Stimulated activated CD8-positive, alpha-beta memory T cell treated with anti-CD3 and anti-CD28 coated beads, Interleukin-7, amount 100 ng/mL, for 1 hour (primary cell): ENCODE results near the gene APBB2.

Experiments
- DNase-seq, 2 donors: peaks; one replicate each; pipeline ENCODE4 v3.0.0-alpha.2; 2020; ENCODE audit warnings: low read depth in 2 of 2

APBB2 gene

DNA sequence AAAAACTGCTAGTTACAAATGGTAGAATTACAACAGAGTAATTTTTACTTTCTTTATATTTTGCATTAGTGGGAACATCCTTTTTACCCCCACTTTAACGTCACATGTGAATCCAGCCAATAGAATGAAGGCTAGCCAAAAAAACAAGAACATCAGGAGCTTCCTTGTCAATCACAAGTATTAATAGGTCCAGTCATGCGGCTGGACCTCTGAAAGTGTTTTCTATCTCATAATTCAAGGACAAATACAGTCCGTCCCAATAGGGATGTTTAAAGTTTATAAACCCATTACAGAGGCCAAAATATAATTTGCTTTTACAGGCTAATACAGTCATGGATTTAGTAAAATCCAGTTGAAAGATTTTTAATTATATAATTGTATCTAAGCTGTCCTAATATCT, 110.7 kb downstream of the APBB2 start:
- no peak for DNase-seq

DNA sequence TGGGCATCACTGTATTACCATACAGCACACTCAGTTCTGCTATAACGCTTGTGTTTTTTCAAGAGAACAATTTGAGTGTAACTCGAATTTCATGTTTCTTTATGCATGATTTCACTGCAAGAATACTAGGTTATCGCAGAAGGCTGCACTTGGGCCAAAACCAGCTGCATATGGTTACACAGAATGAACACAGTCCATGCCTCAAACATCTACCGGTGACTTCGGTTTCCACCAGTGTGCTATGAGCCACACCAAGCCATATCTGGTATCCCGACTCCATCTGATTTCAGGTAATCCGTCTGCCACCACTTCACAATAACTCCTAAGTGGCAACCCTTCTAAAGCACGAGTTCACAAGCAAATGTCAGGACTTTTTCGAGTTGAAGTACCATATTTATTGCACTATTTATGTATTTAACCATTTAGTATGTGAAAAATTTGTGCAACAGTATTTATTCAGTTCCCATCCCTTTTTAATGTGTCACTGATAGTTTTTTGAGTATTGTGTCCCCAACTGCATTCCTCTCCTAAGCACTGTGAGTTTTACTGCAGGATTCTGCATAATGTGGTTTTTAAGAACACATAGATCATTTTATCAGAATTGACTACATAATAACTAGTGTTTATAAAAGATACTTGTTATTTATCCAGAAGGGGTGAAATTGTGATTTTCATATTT, 111.8 kb downstream of the APBB2 start:
- no peak for DNase-seq

- DNase-seq = no peak
These were observed 116.0 kb downstream of the APBB2 start for GRCh38 chr4:41098093-41099048.

DNA sequence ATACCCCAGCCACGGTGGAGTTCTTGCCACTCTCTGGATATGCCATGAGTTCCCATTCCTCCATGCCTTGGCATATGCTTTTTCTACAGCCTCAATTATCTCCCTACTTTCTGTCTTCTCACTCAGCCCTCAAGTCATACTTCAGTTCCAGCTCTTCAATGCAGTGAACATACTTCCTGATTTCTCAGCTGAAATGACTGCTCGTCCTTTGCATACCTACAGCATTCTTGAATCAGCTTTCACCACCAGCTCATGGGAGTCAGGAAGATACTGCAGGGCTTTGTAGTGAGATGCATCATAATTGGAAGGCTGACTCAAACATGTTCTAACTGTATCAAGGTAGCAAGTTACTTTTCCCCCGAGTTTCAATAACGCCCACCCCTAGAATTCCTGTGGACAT, 118.4 kb downstream of the APBB2 start:
- DNase-seq = no peak

GRCh38 chr4:41095192-41095872, 119.0 kb downstream of the APBB2 start:
- no peak for DNase-seq

GRCh38 chr4:41092128-41092527, 122.2 kb downstream of the APBB2 start:
- DNase-seq = no peak

DNA sequence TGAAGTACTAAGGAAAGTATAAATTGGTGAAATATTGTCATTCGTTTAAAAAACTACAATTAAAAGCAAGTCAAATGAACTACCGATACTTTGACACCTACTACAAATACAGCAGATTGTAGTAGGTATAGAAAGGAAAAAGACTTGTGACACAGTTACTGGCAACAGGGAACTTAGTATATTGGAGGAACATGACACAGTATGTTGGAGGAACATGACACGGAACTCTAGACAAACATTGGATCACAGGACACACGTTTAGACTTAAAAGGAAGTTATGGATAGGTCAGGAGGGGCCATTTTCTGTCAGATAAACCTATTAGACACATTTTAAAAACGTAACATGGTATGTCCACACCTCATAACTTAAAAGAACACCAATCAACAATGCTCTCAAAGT, 132.5 kb downstream of the APBB2 start:
- no peak for DNase-seq

- DNase-seq = no peak
These were observed 133.4 kb downstream of the APBB2 start for GRCh38 chr4:41080976-41081375.

DNA sequence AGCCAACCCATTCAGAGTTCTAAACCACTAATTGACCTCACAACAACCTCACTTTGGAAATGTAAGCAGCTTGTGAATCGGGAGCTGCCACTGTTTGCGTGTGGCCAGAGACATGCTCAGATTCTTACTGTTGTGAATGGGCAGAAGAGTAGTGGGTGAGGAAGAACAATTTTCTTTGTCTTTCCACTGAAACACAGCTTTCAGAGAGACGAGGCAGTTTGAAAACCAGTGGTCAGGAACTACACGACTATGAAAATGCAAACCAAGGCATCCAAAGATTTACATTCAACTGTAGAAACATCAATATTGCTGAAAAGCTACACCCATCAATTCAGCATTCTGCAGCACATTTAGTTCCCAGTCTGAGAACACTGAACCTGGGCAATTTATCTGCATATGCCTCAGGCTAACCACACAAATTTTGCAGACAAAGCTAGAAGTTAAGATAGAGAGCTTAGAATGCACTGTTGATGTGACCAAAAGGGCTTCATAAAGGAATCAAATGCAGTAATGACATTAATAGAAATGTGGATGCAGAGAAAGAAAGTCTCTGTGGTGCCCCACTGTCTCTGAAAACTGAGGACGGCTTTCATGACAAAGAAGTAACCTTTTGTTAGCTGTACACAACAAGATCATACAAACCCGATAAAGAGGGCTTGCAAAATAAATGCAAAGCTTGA, 134.3 kb downstream of the APBB2 start:
- no peak for DNase-seq

GRCh38 chr4:41077628-41078027, 136.7 kb downstream of the APBB2 start:
- no peak for DNase-seq

DNA sequence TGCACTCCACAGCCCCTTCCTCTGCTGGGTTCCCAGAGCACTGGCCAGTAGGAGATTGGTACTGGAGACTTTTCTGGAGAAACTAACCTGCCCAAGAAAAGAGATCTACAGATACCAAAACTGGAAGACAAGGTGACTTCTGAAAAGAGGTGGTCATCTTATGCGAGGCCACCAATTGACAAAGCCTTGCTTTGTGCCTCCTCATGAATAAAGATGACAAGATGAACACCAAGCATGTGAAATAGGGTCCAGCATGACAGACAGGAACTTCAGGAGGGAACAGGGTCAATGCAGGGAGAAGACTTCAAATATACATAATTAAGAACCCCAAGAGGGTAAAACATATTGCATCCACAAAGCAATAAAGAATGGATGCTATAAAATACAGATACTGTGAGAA, 137.9 kb downstream of the APBB2 start:
- no peak for DNase-seq

DNA sequence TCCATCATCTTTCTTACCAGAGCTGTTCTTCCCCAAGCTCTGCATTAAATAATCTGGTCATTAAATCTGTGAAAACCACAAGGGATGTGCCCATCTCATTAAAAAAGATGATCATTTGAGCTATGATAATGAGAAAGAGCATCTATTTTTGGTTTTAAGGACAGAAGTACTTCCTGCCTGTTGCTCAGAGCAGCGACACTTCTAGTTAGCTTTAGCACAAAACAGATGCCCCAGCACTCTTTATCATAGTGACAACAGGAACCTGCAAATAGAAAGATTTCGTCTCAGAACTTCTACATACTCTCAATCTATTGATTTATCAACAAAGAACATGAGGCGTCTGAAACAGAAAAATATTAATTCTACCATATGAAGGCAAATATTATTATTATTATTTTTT, 140.1 kb downstream of the APBB2 start:
- no peak for DNase-seq

GRCh38 chr4:41072021-41072777, 142.1 kb downstream of the APBB2 start:
- DNase-seq = no peak

DNA sequence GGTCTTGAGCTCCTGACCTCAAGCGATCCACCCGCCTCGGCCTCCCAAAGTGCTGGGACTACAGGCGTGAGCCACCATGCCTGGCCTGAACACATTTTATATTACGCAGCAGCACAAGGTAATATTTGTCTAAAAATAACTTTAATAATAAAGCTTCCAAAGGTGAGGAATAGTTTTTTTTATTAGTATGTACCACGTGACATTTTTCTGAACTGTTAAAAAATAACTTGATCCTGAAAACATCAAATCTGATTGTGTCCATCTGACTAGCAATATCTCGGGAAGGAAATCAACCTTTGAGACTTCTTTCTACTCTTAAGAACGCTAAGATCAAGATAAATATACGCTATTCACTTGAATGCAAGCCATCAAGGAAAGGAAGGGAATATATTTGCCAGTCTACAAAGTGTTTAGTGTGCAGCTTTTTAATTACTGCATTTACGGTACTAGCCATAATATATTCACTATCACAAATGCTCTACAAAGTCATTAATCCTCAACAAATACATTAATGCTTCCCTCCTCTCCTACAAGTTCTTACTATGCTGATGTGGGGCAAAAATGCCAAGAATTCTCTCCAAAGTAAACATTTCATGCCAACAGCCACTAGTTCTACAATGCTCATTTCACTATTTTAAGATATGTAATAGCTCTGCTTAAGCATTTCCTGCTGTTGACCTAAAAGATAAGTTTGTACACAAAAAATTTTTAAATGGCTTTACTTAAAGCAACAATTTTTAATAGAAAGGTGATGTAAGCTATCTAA, 143.6 kb downstream of the APBB2 start:
- DNase-seq = no peak

DNA sequence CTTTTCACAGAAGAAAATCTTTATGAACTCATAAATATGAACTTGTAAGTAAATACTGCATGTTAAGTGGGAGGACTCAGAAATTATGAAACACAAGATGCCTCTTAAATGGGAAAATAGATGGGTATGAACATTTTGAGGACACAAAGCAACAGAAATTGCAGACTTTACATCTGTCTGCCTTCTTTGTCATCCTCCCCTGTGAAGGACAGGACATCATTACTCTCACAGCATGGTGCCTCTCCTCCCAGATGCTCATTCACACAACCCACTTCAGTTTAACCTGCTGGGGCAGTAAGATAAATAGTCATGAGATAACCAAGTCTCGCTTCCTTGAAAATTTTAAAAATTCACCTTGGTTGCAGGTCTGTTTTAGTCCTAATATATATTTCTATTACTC, 144.5 kb downstream of the APBB2 start:
- DNase-seq = no peak

GRCh38 chr4:41069257-41069656, 145.1 kb downstream of the APBB2 start:
- DNase-seq = no peak

DNA sequence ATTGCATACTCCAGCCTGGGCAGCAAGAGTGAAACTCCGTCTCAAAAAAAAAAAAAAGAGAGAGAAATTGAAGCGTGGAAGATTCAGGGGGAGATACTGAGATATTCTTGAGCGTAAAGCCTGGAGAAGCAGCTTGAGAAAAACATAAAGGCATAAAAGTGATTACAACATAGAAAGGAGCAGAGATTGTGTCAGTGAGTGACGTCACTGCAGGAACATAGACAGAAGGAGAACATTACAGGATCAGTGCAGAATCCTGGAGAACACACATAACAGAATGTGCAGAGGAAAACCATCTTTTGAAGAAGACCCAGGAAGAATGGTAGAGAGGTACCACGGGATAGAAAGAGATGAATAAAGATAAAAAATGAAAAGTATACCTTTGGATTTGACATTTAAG, 147.0 kb downstream of the APBB2 start:
- DNase-seq = no peak

DNA sequence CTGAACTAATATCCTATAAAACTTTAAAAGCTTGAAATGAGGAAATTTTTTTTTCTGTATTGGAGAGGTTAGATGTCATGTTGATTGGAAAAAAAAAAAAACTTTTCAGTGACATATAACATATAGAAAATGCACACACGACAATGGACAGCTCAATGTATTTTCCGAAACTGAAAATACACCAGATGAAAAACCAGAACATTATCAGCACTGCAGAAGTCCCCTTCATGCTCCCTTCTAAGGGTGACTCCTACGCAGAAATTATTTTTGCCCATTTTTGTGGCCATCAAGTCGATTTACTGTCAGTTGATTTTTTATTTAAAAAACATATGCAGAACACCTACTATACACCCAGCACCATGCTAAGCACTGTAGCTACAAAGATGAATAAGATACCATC, 148.3 kb downstream of the APBB2 start:
- no peak for DNase-seq

DNA sequence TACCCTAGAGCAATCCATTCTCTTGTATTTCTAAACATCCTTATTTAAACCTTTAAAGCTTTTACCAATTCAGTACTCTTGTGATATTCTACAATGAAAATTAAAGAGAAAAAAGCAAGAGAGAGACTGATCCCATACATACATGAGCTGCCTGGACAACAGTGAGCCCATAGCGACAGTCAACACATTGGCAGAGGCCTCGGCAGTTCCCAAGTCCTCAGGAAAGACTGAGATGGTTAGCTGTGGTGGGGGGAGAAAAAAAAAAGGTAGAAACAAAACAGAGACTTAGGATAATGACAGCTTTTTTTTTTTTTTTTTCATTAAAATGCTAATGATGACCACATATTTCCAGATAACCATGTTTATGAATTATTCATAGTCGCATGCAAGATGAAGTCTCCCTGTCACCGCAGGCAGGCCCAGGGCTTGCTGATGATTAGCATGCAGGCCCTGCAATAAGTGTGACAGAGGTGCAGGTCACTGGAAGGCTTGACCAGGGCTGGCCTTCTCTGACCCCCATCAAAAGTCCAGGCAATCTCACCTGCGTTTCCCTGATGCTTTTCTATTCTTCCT, 148.8 kb downstream of the APBB2 start:
- DNase-seq = no peak

GRCh38 chr4:41064953-41065352, 149.4 kb downstream of the APBB2 start:
- DNase-seq = no peak
